ENCODE results near the gene URM1. TPM values are rescaled to one million over a fixed set of nuclear protein-coding genes. Genes with fewer than 3 reads are reported as not detected.

The URM1 gene
- polyA plus RNA-seq, 3 donors: 54.6 to 62.9 (median 55.4) TPM

DNA sequence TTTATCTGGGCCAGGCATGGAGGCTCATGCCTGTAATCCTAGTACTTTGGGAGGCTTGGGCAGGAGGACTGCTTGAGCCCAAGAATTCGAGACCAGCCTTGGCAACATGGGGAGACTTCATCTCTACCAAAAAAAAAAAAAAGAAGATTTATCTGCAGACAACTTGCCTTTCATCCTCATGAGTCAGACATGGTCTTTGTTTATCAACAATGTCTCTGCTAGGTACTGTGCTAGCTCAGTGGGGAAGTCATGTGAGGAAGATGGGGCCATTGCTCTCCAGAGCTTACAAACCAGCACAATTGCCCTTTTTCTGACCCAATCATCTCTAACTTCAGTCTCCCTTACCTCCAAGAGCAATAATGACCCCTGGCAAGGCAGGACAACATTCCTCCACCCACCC lies 1.6 kb downstream of the URM1 start:
- DNase-seq (ENCODE audit: extremely low read depth in 1 of 11, low read depth in 9 of 11, low spot score in 4 of 11): no peak

DNA sequence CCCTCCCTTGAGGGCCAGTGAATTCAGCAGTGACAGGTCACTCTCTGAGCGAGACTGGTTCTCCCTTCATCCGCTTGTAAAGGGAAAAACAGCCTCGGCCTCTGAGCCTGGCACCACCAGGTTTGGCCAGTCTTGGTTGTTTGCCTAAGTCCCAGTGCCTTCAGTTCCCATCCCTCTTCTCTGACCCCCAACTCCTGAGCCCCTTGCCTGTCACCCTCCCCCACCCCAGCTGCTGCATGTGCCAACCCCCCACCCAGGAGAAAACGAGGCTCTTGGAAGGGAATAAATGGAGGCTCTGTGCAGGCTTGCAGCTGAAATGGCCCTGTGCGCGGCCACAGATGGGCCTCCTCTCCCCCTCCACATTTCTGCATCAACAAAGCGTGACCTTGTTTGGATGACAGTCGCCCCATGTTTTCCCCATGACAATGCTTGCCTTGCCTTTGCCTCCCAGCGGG lies 3.1 kb downstream of the URM1 start:
- no peak for DNase-seq (ENCODE audit: extremely low read depth in 1 of 11, low read depth in 9 of 11, low spot score in 4 of 11)

DNA sequence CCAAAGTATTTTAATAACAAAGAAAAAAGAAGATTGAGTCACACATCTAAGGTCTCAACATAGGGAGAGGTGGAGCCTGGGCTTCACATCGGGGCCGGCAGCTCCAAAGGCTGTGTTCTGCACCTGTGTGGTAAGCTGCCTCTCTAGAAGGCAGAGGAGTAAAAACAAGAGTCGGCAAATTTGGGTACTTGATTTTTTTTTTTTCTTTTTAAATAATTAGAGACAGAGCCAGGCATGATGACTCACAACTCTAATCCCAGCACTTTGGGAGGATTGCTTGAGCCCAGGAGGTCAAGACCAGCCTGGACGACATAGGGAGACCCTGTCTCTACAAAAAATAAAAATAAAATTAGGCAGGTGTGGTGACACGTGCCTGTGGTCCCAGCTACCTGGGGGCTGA lies 4.7 kb downstream of the URM1 start:
- DNase-seq (ENCODE audit: extremely low read depth in 1 of 11, low read depth in 9 of 11, low spot score in 4 of 11): no peak

DNA sequence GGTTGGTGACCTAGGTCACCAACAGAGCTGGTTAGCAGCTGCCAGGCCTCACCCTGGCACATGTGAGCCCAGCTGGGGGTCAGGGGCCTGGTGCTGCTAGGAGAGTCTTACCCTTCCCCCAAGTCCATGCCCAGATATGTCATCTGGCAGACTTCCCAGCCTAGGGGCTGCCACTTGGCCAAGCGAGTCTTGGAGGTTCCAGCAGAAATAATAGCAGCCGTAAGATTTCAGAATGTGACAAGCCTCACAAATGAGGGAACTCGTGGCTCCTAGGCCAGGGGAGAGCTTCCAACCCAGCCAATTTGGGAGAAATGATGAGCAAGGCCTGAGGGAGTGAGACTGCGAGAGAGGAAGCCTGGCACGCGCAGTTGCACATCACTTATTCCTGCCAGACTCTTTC lies 11.1 kb downstream of the URM1 start:
- DNase-seq (ENCODE audit: extremely low read depth in 1 of 11, low read depth in 9 of 11, low spot score in 4 of 11): no peak

DNA sequence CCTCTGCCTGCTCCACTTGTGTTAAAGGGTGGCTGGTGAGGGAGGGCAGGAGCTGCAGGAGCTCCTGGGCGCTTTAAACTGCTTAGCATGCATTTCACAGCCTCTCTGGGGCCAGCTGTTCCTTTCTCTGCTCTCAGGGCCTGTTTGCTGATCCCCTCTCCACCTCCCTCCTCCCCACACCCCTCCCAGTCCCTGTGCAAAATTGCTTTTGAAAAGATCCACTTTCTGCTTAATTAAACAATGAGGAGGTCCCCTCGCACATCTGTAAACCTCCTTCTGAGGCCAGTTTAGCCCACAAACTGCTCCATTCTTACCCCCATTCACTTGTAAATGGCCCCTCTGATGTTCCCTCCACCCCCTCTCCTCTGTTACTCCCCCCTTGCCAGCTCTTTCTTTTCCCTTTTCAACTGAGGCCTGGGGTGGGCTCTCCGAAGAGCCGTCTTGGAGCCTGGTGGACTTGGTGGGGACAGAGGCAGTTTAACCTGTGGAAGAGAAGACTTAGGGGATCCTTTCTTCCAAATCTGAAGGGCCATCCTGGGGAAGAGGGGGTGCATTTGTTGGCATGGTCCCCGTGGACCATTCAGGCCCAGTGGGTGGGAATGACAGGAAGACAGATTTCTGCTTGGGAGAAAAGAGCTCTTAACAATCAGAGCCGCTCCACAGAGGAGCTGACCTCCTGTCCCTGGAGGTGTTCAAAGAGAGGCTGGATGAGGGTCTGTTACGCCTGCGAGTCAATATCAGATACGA lies 12.0 kb downstream of the URM1 start:
- DNase-seq (ENCODE audit: extremely low read depth in 1 of 11, low read depth in 9 of 11, low spot score in 4 of 11): no peak

DNA sequence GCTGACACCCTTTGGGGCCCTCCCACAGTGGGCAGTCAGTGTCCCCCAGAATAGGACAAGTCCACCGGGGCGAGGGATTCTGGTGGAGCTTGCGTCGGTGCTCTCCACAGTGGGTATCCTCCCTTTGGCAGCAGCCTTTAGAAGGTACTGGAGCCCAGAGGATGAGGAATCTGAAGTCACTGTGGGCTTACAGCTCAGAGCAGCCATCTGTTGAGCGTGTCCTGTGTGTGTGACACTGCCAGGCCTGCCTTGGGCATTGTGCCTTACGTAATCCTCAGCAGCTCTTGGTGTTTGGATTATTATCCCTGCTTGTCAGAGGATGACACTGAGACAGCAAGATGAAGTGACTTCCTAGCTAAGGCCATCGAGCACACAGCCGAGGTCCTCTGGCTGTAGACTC lies 12.6 kb downstream of the URM1 start:
- DNase-seq (ENCODE audit: extremely low read depth in 1 of 11, low read depth in 9 of 11, low spot score in 4 of 11): no peak

DNA sequence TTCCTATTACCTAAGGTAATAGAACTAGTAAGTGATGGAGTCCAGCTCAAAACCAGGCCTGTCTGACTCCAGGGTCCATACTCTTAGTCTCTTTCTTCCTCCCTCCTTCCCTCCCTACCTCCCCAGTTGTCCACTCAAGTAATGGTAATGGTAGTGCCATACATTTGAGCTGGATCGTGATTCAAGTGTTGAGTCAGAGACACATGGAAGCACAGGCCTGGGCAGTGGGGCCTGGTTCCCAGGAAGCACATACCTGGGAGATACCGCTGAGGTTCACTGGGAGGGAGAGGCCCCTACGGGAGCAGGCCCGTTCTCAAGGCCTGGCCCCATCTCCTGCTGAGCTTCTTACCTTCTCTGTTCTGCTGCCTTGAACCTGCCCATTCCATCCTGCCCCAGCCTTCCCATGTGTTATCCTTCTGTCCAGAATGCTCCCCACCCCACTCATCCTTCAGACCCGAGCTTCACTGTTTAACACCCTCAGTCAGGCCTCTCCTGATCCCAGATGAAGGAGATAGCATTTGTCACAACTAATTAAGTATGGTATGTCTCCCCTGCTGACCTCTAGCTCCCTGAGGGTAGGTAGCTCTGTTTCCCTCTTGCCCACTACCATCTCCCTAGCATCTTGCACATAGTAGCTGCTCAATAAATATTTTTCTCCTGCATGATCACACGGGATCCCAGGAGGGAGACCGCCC lies 13.8 kb downstream of the URM1 start:
- no peak for DNase-seq (ENCODE audit: extremely low read depth in 1 of 11, low read depth in 9 of 11, low spot score in 4 of 11)

DNA sequence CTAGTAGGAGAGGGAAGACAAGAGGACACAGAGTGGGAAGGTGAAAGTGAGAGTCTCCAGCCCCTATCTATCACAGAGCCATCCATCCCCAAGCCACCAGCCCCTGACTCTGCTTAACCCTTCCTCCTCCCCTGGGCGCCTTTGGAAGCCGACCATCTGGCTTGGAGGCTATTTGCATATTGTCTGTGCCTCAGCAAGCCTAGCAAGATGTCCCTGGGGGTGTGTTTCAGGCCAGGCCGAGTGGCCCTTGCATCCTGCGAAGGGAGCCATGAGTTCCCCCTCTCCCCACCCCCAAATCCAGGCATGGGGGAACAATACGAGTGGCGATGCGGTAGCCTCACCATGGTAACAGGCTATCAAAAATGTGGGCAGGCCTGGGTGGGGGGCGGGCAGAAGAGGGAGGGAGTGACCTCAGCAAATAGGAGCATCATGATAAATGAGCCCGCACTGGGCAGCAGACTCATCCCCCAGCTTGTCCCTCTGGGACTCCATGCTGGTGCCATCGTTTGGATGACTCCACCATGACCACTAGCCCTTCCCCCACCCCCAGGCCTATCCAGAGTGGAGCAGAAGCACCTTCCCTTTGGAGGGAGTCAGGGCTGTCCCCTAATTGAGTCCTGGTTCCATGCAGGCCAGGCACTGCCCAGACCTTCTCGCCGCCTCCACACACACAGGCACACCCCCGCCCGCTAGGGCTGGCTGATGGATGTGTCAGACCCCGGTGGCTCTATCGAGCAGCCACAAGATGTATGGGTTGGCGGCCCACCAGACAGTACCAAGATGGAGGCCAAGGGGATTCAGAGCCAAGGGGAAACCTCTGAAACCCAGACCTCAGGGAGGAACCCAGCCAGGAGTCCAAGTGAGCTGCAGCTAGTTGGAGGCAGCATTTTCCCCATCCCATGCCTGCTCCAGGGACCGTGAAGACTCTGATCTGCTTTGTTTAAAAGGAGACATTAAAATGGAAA lies 14.6 kb downstream of the URM1 start:
- no peak for DNase-seq (ENCODE audit: extremely low read depth in 1 of 11, low read depth in 9 of 11, low spot score in 4 of 11)

DNA sequence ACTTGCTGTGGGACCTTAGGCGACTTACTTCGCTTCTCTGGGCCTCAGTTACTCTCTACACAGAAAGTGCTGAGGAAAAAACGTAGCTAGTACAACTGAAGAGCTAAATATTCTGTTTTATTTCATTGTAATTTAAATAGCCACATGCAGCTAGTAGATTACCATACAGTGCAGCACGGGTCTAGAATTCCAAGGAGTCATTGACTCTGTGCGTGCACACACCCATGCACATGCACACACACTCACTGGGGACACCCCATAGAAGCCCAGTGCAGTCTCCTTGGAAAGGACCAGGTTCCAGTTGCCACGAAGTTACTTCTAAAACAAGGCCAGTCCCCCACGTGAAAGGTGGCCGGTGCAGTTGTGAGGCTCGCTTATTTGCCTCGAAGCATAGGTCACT lies 17.0 kb downstream of the URM1 start:
- no peak for DNase-seq (ENCODE audit: extremely low read depth in 1 of 11, low read depth in 9 of 11, low spot score in 4 of 11)

DNA sequence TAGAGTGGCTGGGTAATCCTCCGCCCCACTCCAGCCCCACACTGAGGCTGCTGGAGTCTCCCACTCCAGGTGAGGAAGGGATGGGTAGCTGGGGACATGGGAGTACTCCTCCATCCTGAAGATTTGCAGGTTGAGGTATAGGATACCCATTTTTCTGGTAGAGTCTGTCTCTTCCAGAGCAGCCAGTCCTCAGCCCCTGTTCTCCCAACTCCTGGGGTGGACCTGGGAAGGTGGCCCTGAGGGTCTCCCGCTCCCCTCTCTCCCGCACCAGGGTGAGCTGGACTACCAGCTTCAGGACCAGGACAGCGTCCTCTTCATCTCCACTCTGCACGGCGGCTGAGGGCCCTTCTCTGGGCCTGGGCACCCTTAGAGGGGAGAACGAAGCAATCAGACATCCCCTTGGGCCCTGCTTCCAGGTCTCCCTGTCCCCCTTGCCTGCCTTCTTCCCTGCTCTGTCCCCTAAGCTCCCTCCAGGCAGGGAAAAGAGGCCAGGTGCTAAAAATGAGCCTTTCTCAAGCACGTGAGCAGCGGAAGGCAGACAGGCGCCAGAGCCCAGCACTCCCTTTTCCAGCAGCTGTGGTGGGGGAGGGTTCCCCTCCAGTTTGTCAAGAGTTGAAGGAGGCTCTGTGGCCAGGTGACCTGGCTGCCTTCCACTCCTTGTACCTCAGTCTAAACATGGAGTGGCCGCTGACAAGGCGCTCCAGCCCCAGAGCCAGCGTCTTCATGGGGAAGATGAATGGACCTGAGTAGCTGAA lies 18.4 kb downstream of the URM1 start:
- no peak for DNase-seq (ENCODE audit: extremely low read depth in 1 of 11, low read depth in 9 of 11, low spot score in 4 of 11)

DNA sequence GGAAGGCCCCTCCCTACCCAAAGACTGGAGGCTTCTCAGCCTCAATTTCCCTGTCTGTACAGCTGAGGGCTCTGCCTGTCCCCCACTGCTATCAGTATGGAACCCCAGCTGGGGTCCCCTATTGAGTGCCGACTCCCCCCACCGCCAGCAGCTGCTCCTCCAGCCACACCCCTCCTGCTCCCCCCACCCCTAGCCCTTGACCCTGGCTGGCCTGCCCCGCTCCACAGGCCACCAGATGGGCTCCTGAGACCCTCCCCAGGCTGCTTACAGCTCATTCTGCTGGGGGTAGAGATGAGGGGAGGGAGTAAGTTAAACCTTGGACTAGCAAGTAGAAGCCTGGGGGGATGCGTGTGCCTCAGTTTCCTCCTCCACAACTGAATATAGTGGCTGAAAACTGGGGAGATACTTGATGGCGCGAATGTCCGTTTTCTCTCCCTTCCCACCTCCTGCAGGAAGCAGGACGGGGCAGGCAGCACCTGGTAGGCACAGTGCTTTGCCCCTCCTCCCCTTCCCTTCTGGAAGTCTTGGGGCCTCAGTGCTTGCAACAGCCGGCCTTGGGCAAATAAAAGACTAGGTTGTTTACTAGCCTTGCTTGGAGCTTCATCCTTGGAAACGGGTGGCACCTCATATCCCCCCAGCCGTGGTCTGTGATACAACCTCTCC lies 19.1 kb downstream of the URM1 start:
- DNase-seq (ENCODE audit: extremely low read depth in 1 of 11, low read depth in 9 of 11, low spot score in 4 of 11): no peak

DNA sequence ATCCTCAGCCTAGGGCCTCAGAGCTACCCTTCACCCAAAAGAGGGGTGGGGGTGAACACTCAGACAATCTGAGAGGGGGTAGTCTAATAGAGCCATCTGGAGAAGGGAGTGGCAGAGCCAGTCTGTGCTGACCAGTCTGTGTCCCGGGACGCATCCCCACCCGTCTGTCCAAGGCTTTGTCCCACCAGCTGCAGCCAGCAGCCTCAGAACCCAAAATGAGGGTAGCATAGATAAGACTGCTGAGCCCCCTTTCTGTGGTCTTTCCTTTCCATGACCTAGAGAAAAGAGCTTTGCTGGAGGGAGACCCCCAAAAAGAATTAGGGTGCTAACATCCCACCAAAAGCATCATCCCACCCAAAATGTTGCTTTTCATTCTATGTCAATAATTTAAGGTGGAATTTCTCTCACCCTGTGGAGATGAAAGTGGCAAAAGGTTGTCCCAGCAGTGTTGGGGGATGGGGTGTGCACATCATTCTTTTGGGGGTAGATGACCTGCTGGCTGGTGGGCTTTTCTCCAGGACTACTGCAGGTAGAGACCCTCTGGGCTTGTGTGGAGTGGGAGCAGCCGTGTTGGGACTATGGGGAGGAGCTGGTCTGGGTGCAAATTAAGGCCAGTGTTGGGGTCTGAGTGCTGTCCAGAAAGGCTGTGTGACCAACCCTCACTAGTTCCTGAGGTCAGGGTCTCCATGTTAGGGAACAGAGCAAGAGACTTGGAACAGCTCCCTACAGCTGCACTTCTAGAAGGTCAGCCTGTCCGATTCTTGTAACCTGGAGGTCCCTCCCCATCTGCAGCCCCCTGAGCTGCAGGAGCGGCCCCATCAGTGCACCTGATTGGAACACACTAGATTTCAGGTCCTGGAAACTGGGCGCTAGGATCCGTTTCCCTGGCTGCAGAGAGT lies 19.9 kb downstream of the URM1 start:
- DNase-seq (ENCODE audit: extremely low read depth in 1 of 11, low read depth in 9 of 11, low spot score in 4 of 11): no peak

DNA sequence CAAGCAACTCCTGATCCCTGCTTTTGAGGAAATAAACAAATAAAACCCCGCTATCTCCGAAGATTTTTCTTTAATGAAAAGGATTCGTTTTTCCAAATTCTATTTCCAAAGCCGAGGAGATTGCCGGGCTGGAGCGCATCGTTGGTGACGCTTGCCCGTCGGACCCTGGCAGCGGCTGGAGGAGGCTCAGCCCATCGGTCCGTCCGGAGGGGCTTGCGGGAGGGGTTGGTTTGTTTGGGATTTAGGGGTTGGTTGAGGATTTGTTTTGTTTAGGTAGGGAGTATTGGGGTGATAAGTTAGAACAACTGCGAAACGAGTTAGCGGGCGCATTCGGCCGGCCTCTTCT lies 20.8 kb downstream of the URM1 start:
- no peak for DNase-seq (ENCODE audit: extremely low read depth in 1 of 11, low read depth in 9 of 11, low spot score in 4 of 11)

DNA sequence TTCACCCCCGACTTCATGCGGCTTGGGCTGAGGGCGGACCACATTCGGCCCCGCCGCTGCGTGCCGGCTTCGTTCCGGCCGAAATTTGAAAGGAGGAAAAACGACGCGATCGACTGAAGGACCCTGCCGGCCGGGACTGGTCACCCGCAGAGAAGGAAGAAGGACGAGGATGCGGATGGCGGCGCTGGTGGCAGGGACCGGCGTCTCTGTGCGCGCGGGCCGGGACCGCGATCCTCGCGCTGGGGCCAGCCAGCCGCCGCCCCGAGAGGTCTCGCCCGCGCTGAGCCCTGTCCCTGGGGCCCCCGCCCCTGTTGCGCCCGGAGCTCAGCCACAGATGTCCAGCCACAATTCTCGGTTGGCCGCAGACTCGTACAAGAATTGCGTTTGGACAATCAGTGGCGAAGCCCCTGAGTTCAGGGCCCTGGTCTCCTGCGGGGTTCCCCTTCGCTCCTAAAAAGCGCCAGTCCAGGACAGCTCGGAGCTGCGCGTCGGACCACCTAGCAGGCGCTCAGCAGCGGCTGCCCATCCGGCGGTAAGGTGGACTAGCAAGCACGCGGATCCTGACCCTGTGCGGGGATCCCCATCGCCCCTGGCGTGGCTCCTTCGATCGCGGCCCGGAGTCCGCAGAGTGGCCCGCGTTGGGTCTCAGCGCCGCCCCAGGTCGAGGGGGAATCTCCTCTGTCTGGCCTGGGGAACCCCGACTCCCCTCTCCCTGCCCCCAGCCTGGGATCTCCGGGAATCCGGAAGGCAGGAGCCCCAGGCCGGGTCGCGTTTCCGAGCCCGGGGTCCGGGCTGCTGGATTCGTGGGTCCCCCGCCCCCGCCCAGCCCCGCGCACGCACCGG lies 21.3 kb downstream of the URM1 start:
- DNase-seq (ENCODE audit: extremely low read depth in 1 of 11, low read depth in 9 of 11, low spot score in 4 of 11): no peak

DNA sequence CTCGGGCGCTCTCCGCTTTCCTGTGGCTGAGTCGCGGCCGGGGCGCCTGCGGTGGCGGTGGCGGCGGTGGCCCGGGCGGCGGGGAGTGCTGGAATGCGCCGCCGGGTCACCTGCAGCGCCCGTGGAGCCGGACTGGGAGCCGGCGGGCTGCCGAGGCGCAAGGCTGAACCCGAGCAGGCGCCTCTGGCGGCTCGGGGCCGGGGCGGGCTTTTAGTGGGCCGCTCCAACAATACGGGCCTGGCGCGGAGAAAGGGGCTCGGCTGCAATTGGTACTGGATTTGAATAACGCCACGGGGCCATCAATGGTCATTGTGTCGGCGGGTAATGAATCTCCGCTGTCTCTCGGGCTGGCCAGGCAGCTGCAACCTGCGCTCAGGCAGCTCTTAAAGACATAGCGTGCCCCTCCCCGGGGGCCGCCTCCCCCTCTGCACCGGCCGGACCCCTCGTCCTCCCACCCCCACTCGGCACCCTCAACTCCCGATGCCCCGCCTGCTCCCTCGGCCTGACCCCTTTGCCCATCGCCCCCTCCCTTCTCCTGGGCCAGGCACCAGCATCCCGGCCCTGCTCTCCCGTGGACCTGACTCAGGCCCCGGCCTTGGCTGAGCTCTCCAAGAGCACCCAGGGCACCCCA lies 22.1 kb downstream of the URM1 start:
- DNase-seq (ENCODE audit: extremely low read depth in 1 of 11, low read depth in 9 of 11, low spot score in 4 of 11): no peak

DNA sequence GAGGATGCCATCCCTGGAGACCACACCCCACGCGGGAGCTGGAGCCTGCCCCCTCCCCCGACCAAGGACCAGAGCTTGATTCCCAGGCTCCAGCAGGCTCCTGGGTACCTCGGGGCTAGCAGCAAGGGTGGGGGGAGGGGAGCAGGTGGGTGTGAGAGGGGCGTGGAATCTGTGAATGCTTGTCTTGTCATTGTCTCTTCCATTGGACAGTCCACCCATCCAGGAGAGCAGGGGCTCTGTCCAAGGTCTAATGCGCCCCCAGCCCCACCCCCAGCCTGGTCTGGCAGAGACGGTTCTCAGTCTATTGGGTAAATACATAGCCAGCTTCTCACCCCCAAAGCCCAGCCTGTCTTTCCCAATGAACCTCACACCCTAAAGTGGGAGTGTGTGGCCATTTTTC lies 22.8 kb downstream of the URM1 start:
- DNase-seq (ENCODE audit: extremely low read depth in 1 of 11, low read depth in 9 of 11, low spot score in 4 of 11): no peak
